Activated T-cell treated with anti-CD3 and anti-CD28 coated beads for 1 hour (primary cell): ENCODE results near the gene STARD9.
A peak's percentile ranks its signal among the peaks of the same experiment; 100 is the strongest.
"Not testable (repeated sequence)": the region's sequence is repeated elsewhere in the genome, so short reads cannot be mapped to it uniquely, and the experiment has no call there.

Experiments
- DNase-seq: peaks from one replicate; pipeline ENCODE4 v3.0.0-alpha.2; 2020; ENCODE audit warnings: low read depth

STARD9 gene

DNA sequence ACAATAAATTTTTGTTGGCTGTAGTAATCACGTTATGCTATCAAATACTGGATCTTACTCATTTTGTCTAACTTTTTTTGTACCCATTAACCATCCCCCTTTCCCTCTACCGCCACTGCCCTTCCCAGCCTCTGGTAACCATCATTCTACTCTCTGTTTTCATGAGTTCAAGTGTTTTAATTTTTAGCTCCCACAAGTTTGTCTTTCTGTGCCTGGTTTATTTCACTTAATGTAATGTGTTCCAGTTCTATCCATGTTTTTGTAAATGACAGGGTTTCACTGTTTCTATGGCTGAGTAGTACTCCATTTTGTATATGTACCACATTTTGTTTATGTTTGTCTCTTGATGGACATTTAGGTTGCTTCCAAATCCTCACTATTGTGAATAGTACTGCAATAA lies 52.1 kb downstream of the STARD9 start:
- no peak for DNase-seq

DNA sequence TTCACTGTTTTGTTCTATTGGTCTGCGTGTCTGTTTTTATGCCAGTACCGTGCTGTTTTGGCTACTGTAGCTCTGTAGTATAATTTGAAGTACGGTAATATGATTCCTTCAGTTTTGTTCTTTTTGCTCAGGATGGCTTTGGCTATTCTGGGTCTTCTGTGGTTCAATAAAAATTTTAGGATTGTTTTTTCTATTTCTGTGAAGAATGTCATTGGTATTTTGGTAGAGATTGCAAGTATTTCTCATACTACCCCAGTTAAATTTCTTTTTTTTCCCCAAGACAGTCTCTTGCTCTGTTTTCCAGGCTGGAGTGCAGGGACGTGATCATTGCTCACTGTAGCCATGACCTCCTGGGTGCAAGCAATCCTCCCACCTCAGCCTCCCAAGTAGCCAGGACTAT lies 53.4 kb downstream of the STARD9 start:
- no peak for DNase-seq

DNA sequence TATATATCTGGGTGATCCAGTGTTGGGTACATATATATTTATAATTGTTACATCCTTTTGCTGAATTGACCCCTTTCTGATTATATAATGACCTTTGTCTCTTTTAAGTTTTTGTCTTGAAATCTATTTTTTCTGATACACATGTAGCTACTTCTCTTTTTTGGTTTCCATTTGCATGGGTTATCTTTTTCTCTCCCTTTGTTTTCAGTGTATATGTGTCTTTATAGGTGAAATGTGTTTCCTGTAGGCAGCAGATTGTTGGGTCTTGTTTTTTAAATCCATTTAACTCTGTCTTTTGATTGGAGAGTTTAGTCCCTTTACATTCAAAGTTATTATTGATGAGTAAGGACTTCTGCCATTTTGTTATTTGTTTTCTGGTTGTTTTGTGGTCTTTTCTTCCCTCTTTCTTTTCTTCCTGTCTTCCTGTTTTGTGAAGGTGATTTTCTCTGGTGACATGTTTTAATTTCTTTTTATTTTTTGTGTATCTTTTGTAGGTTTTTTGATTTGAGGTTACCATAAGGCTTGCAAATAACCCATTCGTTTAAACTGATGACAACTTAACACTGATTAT lies 56.8 kb downstream of the STARD9 start:
- DNase-seq: no peak

DNA sequence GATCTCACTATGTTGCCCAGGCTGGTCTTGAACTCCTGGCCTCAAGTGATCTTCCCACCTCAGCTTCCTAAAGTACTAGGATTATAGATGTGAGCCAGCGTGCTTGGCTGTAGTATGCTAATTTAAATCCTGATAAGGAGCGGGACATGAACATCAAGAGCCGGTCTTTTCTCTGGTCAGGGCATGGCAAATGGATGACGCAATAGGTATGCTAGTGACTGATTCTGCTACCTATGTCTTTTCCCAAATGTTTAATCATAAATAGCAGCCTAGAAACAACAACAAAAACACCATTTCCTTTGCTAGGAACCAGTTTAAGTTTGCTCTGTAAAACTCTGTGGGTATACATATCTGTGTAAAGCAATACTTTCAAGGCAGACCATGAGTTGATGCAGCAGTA lies 64.7 kb downstream of the STARD9 start:
- DNase-seq: no peak

DNA sequence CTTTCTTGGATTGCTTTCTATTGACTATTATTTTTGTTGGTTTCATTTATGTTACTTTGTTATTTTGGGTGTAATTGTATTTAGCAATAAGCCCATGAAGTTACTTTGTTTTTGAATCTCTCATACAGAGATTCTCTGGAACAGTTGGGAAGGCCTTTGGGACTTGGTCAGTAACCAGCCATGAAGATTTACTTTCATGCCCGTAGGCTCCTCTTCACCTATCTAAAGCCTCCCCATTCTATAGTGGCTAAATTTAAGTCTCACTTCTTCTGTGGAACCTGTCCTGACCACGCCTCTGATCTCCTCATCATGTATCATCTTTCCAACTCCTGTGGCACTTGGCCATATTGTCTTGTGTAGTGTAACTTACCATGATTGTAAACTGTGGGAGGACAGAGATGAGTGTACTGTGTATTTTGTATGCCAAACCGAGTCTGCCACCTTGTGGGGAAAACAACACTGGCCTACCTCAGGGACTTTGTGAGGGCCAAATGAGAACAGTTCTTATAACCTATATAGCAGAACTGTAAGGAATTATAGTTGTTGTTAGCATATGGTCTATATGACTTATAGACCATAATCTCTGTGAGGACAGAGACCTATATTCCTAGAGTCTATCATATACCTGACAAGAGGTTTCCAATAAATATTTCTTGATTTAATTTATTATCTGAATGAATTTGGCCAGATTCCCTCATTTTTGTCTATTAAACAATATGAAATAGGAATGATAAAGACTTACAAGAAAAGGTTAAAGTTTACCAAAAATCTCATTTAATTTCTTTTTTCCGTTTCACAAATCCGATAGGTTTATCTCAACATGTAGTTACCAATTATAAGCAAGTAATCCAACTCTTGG lies 75.0 kb downstream of the STARD9 start:
- peak; percentile 33 for DNase-seq

DNA sequence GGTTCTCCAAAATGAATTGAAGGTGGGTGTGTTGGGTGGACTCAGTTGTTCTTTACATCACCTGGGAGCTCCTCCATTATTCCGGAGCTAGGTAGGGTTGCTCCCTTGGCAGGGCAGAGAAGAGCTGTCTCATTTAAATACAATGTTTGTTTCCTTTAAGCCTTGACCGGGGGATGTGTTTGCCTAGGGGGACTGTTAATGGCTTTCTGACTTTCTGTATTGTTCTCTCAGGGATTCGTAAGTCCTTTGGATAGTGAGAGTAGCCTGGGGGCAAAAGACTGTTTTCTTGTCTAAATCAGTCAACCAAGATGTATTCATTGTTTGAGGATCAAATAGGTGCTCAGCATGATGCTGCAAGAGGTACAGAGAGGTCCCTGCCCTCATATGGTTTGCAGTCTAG lies 90.4 kb downstream of the STARD9 start:
- no peak for DNase-seq

DNA sequence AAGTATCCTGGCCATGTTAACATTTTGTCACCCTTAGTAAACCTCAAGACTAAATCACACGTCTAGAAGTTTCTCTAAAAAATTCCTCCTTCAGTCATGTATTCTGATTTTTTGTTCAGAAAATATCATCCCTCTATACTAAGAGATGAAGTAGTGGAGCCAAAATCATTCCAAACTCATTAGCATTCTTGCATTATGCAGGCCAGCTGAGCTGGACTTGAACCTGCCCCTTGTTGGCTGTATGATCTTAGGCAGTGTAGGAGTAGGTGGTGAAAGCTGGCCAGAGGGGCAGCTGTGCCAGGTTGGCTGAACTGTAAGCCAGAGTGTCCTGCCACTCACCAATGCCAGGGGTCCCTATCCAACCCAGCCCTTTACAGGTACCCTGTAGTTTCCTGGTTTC lies 92.4 kb downstream of the STARD9 start:
- DNase-seq: no peak

DNA sequence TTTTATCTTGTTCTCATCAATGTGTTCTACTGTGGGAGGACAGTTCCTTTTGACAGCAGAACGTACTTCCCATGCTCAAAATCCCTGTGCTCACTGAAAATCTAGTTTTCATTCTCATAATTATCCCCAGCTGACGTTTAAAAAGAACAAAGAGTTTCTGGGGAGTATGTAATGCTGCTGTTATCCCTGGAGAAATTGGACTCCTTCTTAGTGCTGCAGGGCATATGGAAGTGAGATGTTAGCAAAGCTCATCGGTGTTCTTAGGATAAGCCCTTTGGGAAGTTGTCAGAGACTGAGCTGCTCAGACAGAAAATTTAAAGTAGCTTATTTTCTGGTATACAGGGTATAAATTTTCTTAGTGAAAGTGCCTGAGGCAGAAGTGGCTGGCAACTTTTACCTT lies 95.0 kb downstream of the STARD9 start:
- DNase-seq: no peak

DNA sequence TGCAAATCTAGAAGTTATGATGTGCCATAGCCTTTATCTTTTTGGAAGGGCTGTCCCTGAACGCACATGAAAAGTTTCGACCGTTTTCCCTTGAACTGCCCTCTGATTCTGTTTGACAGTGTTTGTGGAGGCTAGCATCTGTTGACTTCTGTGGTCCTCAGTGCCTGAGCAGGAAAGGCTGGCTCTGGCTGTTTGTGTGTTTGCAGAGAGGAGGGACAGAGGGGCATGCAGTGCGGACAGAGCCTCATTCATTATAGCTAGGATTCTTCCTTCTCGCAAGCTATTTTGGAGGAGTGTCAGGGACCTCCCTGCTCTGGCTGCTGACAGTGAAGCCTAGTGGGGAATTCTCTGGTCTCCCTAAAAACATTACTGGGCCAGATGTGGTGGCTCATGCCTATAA lies 97.0 kb downstream of the STARD9 start:
- no peak for DNase-seq

DNA sequence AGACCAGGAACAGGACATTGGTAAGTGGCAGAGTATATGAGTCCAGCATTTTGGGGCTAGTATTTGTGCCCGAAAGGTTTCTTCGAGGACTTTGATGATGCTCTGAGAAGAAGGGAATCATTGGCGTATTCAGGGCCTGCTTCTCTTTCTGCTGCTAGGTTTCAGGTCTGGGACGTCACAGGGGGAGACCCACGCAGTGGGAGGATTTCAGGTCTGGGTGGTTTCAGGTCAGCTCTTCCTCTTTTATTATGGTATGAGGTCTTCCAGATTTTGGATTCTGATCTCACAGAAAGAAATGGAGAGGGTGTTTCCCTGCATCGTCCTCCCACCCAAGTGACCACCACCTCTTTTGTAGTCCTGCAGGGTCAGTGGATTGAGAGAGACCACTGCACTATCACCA lies 99.1 kb downstream of the STARD9 start:
- no peak for DNase-seq

DNA sequence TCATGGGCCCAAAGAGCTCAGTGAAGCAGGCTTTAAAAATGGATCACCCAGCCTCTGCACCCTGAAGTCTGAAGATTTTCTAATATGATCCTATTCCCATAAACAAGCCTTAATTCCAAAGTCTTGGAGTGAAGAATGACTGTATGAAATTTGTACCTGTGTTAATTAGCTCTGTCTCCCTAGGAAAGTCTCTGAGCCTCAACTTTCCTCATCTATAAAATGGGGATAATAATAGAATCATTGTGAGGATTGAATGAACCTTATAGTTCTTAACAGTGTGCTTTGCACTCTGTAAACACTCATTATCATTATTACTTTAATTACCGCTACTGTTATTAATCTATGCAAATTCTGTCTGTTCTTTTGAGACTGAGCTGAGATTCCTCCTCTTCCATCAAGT lies 99.6 kb downstream of the STARD9 start:
- no peak for DNase-seq

DNA sequence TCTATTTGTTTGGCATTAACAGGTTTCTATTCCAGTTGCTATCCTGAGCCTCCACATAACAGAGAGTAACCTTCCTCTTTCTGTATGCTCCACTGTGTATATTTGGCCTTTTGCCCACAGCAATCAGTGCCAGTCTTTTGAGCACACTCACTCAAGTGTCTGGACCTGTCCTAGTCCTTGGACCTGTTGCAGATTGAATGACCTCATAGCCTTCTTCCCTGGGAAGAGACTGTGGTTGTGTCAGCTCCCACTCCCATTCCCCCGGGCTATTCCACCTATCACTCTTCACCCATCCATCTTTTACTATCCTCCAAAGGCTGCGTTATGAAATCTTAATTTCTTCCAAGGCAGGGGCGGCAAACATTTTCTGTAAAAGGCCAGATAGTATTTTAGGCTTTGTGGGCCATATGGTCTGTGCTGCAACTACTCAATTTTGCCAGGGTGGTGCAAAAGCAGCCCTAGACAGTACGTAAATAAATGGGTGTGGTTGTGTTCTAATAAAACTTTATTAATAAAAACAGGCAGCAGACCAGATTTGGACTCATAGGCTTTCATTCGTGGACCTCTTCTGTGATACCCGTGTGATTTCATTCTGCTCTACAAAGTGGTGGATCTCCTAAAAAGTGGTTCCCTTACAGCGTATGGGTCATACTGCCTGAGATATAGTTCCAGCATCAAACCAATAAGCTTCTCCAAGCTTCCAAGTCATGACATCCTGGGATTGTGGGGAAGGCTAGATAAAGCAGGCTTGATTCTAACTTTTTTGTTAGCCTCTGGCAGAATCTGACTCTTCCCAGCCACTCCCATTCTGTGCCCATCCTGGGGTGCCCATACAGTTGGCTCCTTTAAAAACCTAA lies 104.1 kb downstream of the STARD9 start:
- no peak for DNase-seq

DNA sequence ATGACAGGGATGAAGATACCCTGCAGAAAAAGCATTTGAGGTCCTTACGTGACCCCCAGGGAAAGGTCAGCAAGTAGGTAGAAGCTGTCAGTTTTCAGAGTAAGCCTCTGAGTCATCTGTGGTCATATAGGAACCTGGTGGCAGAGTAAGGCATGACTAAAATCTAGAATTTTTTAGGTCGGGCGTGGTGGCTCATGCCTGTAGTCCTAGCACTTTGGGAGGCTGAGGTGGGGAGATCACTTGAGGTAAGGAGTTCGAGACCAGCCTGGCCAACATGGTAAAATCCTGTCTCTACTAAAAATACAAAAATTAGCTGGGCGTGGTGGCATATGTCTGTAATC lies 104.7 kb downstream of the STARD9 start:
- DNase-seq: not testable (repeated sequence)

DNA sequence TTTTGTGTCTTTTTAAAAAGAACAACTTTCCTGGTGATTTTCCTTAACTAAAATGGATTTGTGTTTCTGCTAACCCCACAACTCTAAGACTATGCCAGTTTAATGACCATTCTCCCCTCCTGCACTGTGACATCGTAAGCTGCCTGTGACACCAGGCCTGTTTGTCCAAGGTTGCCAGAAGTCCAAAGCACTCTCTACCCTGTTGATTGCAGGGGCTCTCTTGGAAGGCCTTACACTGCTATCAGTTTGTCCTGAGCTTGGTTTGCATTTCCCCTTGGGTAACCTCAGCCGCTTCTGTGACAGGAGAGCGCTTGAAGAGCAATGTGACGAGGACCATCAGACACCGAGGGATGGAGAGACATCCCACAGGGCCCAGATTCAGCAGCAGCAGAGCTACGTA lies 105.7 kb downstream of the STARD9 start:
- DNase-seq: no peak

DNA sequence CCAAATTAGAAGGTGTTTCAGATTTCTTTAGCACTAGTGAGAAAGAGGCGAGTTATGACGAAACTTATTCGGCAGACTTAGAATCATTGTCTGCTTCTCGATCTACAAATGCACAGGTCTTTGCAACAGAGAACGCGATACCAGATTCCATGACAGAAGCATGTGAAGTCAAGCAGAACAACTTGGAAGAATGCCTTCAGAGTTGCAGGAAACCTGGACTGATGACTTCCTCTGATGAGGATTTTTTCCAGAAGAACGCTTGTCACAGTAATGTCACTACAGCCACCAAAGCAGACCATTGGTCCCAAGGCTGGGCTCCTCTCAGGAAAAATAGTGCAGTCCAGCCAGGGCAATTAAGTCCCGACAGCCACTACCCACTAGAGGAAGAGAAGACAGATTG lies 110.9 kb downstream of the STARD9 start:
- DNase-seq: no peak

DNA sequence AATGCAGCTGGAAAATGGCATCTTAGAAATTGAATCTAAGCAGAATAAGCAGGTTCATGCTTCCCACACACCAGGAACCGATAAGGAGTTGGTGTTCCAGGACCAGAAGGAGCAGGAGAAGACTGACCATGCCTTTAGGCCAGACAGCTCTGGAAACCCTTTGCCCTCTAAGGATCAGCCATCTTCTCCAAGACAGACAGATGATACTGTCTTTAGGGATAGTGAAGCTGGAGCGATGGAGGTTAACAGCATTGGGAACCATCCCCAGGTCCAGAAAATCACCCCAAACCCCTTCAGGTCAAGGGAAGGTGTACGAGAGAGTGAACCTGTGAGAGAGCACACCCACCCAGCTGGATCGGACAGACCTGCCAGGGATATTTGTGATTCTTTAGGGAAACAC lies 112.3 kb downstream of the STARD9 start:
- no peak for DNase-seq

DNA sequence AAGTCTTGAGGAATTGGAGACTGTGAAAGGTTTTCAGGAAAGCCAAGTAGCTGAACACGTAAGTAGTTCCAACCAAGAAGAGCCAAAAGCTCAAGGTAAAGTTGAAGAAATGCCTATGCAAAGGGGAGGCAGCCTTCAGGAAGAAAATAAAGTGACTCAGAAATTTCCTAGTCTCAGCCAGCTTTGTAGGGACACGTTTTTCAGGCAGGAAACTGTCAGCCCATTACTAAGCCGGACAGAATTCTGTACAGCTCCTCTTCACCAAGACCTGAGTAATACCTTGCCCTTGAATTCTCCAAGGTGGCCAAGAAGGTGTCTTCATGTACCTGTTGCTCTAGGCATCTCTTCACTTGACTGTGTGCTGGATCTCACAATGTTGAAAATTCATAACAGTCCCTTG lies 112.9 kb downstream of the STARD9 start:
- no peak for DNase-seq

DNA sequence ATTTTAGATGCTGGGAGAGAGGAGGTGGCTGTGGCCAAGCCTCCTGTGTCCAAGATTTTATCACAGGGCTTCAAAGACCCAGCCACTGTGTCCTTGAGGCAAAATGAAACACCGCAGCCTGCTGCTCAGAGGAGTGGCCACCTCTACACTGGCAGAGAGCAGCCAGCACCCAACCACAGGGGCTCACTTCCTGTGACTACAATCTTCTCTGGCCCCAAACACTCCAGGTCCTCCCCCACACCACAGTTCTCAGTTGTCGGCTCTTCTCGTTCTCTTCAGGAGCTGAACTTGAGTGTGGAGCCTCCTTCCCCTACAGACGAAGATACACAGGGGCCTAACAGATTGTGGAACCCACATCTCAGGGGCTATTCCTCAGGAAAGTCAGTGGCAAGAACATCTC lies 115.9 kb downstream of the STARD9 start:
- DNase-seq: no peak

DNA sequence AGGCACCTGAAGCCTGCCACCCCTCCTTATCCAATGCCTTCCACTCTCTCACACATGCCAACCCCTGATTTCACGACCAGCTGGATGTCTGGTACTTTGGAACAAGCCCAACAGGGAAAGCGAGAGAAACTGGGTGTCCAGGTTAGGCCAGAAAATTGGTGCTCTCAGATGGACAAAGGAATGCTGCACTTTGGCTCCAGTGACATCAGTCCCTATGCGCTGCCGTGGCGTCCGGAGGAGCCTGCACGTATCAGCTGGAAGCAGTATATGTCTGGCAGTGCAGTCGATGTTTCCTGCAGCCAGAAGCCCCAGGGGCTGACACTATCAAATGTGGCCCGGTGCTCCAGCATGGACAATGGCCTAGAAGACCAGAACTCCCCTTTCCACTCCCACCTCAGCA lies 116.4 kb downstream of the STARD9 start:
- no peak for DNase-seq

DNA sequence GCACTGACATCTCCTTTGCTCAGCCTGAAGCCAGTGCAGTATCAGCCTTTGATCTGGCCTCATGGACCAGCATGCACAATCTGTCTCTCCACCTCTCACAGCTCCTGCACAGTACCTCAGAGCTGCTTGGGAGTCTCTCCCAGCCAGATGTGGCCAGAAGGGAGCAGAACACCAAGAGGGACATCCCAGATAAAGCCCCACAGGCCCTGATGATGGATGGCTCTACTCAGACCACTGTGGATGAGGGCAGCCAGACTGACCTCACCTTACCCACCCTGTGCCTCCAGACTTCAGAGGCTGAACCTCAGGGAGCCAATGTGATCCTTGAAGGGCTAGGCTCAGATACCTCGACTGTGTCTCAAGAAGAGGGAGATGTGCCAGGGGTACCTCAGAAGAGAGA lies 117.1 kb downstream of the STARD9 start:
- DNase-seq: no peak

DNA sequence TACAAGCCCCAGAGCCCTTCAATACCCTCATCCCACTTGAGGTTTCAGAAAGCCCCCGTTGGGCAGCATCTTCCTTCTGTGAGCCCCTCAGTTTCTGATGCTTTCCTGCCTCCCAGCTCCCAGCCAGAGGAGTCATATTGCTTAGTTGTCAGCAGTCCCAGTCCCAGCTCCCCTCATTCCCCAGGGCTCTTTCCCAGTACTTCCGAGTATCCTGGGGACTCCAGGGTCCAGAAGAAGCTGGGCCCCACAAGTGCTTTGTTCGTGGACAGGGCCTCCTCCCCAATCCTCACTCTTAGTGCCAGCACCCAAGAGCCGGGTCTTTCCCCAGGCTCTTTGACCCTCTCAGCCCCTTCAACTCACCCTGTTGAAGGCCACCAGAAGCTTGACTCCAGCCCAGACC lies 117.6 kb downstream of the STARD9 start:
- DNase-seq: no peak

DNA sequence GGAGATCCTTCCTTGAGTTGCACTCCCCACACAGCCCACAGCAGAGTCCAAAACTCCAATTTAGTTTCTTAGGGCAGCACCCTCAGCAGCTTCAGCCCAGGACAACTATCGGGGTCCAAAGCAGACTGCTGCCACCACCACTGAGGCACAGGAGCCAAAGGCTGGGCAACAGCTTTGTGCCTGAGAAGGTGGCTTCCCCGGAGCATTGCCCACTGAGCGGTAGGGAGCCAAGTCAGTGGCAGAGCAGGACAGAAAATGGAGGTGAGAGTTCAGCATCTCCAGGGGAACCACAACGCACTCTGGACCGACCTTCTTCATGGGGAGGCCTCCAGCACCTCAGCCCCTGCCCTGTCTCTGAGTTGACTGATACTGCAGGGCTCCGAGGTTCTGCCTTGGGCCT lies 118.1 kb downstream of the STARD9 start:
- DNase-seq: no peak

DNA sequence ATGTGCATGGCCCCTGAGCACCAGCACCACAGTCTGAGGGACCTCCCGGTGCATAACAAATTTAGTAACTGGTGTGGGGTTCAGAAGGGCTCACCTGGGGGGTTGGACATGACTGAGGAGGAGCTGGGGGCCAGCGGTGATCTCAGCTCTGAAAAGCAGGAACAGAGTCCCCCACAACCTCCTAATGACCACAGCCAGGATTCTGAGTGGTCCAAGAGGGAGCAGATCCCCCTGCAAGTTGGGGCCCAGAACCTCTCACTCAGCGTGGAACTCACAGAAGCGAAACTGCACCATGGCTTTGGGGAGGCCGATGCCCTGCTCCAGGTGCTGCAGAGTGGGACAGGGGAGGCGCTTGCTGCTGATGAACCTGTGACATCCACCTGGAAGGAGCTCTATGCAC lies 118.5 kb downstream of the STARD9 start:
- DNase-seq: no peak
